Glutamatergic neuron (in vitro differentiated cells): Measurements from ENCODE around the gene RNF213. TPM values are rescaled to one million over a fixed set of nuclear protein-coding genes. Genes with fewer than 3 reads are reported as not detected.

Experiments used
- DNase-seq: peaks from one replicate; pipeline ENCODE4 v3.0.0; 2022
- H3K27ac Mint-ChIP-seq: one replicate; pipeline ENCODE4 v1.8.0; 2020; ENCODE audit warnings: mild to moderate bottlenecking, mixed read lengths, inconsistent platforms; ENCODE audit not compliant: unreplicated experiment
- H3K27me3 Mint-ChIP-seq: one replicate; pipeline ENCODE4 v1.8.0; 2020; ENCODE audit warnings: mild to moderate bottlenecking, moderate library complexity, mixed read lengths, inconsistent platforms; ENCODE audit not compliant: unreplicated experiment
- H3K36me3 Mint-ChIP-seq: one replicate; pipeline ENCODE4 v1.8.0; 2020; ENCODE audit warnings: mild to moderate bottlenecking, mixed read lengths, inconsistent platforms; ENCODE audit not compliant: unreplicated experiment
- H3K4me1 Mint-ChIP-seq: one replicate; pipeline ENCODE4 v1.8.0; 2020; ENCODE audit warnings: mild to moderate bottlenecking, low read depth, mixed read lengths, inconsistent platforms; ENCODE audit not compliant: unreplicated experiment
- H3K4me3 Mint-ChIP-seq: one replicate; pipeline ENCODE4 v1.8.0; 2020; ENCODE audit warnings: mild to moderate bottlenecking, mixed read lengths, inconsistent platforms; ENCODE audit not compliant: unreplicated experiment
- H3K9me3 Mint-ChIP-seq: one replicate; pipeline ENCODE4 v1.8.0; 2020; ENCODE audit warnings: mild to moderate bottlenecking, moderate library complexity, mixed read lengths, inconsistent platforms; ENCODE audit not compliant: unreplicated experiment
- CTCF ChIP-seq: fragments of 200-600 bp; sonication (generic); IDR thresholded peaks from one replicate; pipeline ENCODE4 v1.5.0; 2021; ENCODE audit not compliant: partially characterized antibody, unreplicated experiment
- total RNA-seq: library from RNA; stranded (reverse); fragmentation: NEBNext Ultra II Directional; extraction: Animal tissue kit (Norgen Biotek cat#: 25700); gene quantifications from one replicate; pipeline ENCODE4 v1.2.1, GENCODE V29; 2021; ENCODE audit not compliant: unreplicated experiment

The RNF213 gene
- total RNA-seq, 1 donor from 2014 or later: 34.7 TPM

- peaks cover 3% of the 10 kb centered on the region for H3K4me1 Mint-ChIP-seq
- H3K4me3 Mint-ChIP-seq: no peak overlapping the region
- H3K36me3 Mint-ChIP-seq: no peaks in the 10 kb centered on the region
- TF ChIP-seq CTCF: peak; percentile 33
- DNase-seq: peak; percentile 52
- no peaks in the 10 kb centered on the region for H3K9me3 Mint-ChIP-seq
- H3K27me3 Mint-ChIP-seq: no peaks in the 10 kb centered on the region
- H3K27ac Mint-ChIP-seq: no peak overlapping the region
Observed at GRCh38 chr17:80361495-80362220, 101.0 kb downstream of the RNF213 start.

GRCh38 chr17:80362428-80363119 lies 101.9 kb downstream of the RNF213 start:
- Mint-ChIP-seq H3K27ac (no peak overlapping the region), H3K27me3 (no peaks in the 10 kb centered on the region), H3K9me3 (no peaks in the 10 kb centered on the region), H3K4me1 (peaks cover 9% of the 10 kb centered on the region), H3K36me3 (no peaks in the 10 kb centered on the region), H3K4me3 (no peak overlapping the region)
- no peak for TF ChIP-seq CTCF
- no peak for DNase-seq

GRCh38 chr17:80363120-80363515 lies 102.5 kb downstream of the RNF213 start:
- no peaks in the 10 kb centered on the region for H3K27me3 Mint-ChIP-seq
- no peaks in the 10 kb centered on the region for H3K36me3 Mint-ChIP-seq
- DNase-seq: no peak
- TF ChIP-seq CTCF: no peak
- H3K4me1 Mint-ChIP-seq: peaks cover 14% of the 10 kb centered on the region
- H3K27ac Mint-ChIP-seq: no peak overlapping the region
- no peaks in the 10 kb centered on the region for H3K9me3 Mint-ChIP-seq
- H3K4me3 Mint-ChIP-seq: no peak overlapping the region

GRCh38 chr17:80363518-80364090 lies 103.0 kb downstream of the RNF213 start:
- Mint-ChIP-seq H3K4me1 (peaks cover 15% of the 10 kb centered on the region), H3K36me3 (no peaks in the 10 kb centered on the region), H3K27me3 (no peaks in the 10 kb centered on the region), H3K9me3 (no peaks in the 10 kb centered on the region), H3K4me3 (no peak overlapping the region), H3K27ac (no peak overlapping the region)
- TF ChIP-seq CTCF: no peak
- DNase-seq: no peak
